Astrocyte (in vitro differentiated cells and primary cell): ENCODE results near the gene MEDAG. TPM values are rescaled to one million over a fixed set of nuclear protein-coding genes. Genes with fewer than 3 reads are reported as not detected.

Source experiments
- DNase-seq: peaks from one replicate; pipeline ENCODE4 v3.0.0-alpha.2; 2010; ENCODE audit warnings: low read depth
- FAIRE-seq: peaks from 2 replicates; lab custom pipeline; 2011; peaks lifted over from hg19 to GRCh38; lab: Jason Lieb, UNC
- H2AFZ ChIP-seq: 2 replicates; pipeline ENCODE4 v1.6.0; 2012; ENCODE audit warnings: low read depth, low read length, inconsistent platforms
- H3K27ac ChIP-seq: 2 replicates; pipeline ENCODE4 v1.5.1; 2011; ENCODE audit warnings: low read depth, low read length, inconsistent platforms
- H3K27me3 ChIP-seq: 2 replicates; pipeline ENCODE4 v1.6.0; 2011; ENCODE audit warnings: low read length, inconsistent platforms; ENCODE audit not compliant: insufficient read depth
- H3K36me3 ChIP-seq: 2 replicates; pipeline ENCODE4 v1.5.1; 2011; ENCODE audit warnings: low read length, inconsistent platforms; ENCODE audit not compliant: insufficient read depth
- H3K4me1 ChIP-seq: 2 replicates; pipeline ENCODE4 v1.5.1; 2011; ENCODE audit warnings: low read length, inconsistent platforms; ENCODE audit not compliant: insufficient read depth
- H3K4me2 ChIP-seq: 2 replicates; pipeline ENCODE4 v1.6.0; 2012; ENCODE audit warnings: low read length, inconsistent platforms
- H3K4me3 ChIP-seq: 2 replicates; pipeline ENCODE4 v1.5.1; 2011; ENCODE audit warnings: low read depth, mild to moderate bottlenecking, low read length, inconsistent platforms; ENCODE audit not compliant: insufficient read depth
- H3K79me2 ChIP-seq: 2 replicates; pipeline ENCODE4 v1.6.0; 2012; ENCODE audit warnings: mild to moderate bottlenecking, low read length, inconsistent platforms; ENCODE audit not compliant: insufficient read depth
- H3K9ac ChIP-seq: 2 replicates; pipeline ENCODE4 v1.6.0; 2012; ENCODE audit warnings: mild to moderate bottlenecking, low read length, inconsistent platforms
- H3K9me3 ChIP-seq: 2 replicates; pipeline ENCODE4 v1.5.1; 2012; ENCODE audit warnings: low read depth, mild to moderate bottlenecking, low read length, inconsistent platforms; ENCODE audit not compliant: insufficient read depth
- H4K20me1 ChIP-seq: 2 replicates; pipeline ENCODE4 v1.6.0; 2012; ENCODE audit warnings: low read length, inconsistent platforms; ENCODE audit not compliant: insufficient read depth
- H3K27ac Mint-ChIP-seq: one replicate; pipeline ENCODE4 v1.8.0; 2021; ENCODE audit warnings: mild to moderate bottlenecking, mixed read lengths; ENCODE audit not compliant: unreplicated experiment
- H3K27me3 Mint-ChIP-seq: one replicate; pipeline ENCODE4 v1.8.0; 2021; ENCODE audit warnings: low read depth, mixed read lengths; ENCODE audit not compliant: unreplicated experiment
- H3K36me3 Mint-ChIP-seq: one replicate; pipeline ENCODE4 v1.8.0; 2021; ENCODE audit warnings: low read depth, mixed read lengths; ENCODE audit not compliant: unreplicated experiment
- H3K4me1 Mint-ChIP-seq: one replicate; pipeline ENCODE4 v1.8.0; 2021; ENCODE audit warnings: low read depth, mixed read lengths; ENCODE audit not compliant: unreplicated experiment
- H3K4me3 Mint-ChIP-seq: one replicate; pipeline ENCODE4 v1.8.0; 2021; ENCODE audit warnings: mild to moderate bottlenecking, moderate library complexity, mixed read lengths; ENCODE audit not compliant: unreplicated experiment
- H3K9me3 Mint-ChIP-seq: one replicate; pipeline ENCODE4 v1.8.0; 2021; ENCODE audit warnings: mild to moderate bottlenecking, mixed read lengths; ENCODE audit not compliant: unreplicated experiment
- EZH2 ChIP-seq: IDR thresholded peaks from 2 replicates; pipeline ENCODE4 v1.6.1; 2012; ENCODE audit warnings: mild to moderate bottlenecking, low read length, inconsistent platforms; ENCODE audit not compliant: insufficient read depth
- total RNA-seq: library from RNA; stranded (reverse); gene quantifications from 2 replicates; pipeline ENCODE4 v1.2.1, GENCODE V29; 2021
- TF ChIP-seq, protein P1 (sequence below): IDR thresholded peaks from 2 replicates; pipeline ENCODE4 v1.5.1; 2011; ENCODE audit warnings: low read depth, mild to moderate bottlenecking, inconsistent platforms, low read length, moderate library complexity; ENCODE audit not compliant: insufficient read depth

Gene MEDAG
- total RNA-seq, 1 donor from 2014 or later, result 1.5 TPM

DNA sequence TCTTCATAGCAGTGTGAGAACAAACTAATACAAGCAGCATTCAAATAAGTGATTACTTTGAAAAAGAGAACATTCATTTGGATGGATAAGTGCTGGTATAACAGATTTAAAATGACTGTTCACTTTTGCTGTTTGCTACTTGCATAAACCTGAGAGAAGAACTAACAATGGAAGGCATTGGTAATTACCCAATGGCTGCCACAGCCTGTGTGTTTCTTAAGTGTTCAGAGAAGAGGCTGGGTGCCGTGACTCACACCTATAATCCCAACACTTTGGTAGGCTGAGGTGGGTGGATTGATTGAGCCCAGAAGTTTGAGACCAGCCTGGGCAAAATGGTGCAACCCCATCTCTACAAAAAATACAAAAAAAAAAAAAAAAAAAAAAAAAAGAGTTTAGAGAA, 21.5 kb downstream of the MEDAG start:
- H3K36me3 ChIP-seq, result no peaks in the 10 kb centered on the region
- no peak for FAIRE-seq
- peaks cover 5% of the 10 kb centered on the region for H3K4me1 ChIP-seq
- H3K9me3 ChIP-seq, result no peaks in the 10 kb centered on the region
- Mint-ChIP-seq H3K27me3 (peaks cover 12% of the 10 kb centered on the region), H3K4me3 (no peak overlapping the region), H3K9me3 (peaks cover 4% of the 10 kb centered on the region), H3K27ac (no peak overlapping the region), H3K4me1 (peaks cover 15% of the 10 kb centered on the region), H3K36me3 (no peaks in the 10 kb centered on the region)
- TF ChIP-seq EZH2, result no peak
- TF ChIP-seq, protein P1, sequence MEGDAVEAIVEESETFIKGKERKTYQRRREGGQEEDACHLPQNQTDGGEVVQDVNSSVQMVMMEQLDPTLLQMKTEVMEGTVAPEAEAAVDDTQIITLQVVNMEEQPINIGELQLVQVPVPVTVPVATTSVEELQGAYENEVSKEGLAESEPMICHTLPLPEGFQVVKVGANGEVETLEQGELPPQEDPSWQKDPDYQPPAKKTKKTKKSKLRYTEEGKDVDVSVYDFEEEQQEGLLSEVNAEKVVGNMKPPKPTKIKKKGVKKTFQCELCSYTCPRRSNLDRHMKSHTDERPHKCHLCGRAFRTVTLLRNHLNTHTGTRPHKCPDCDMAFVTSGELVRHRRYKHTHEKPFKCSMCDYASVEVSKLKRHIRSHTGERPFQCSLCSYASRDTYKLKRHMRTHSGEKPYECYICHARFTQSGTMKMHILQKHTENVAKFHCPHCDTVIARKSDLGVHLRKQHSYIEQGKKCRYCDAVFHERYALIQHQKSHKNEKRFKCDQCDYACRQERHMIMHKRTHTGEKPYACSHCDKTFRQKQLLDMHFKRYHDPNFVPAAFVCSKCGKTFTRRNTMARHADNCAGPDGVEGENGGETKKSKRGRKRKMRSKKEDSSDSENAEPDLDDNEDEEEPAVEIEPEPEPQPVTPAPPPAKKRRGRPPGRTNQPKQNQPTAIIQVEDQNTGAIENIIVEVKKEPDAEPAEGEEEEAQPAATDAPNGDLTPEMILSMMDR, result no peak
- no peak overlapping the region for H3K27ac ChIP-seq
- no peak overlapping the region for H2AFZ ChIP-seq
- no peaks in the 10 kb centered on the region for H3K79me2 ChIP-seq
- DNase-seq, result no peak
- H3K9ac ChIP-seq, result no peak overlapping the region
- no peak overlapping the region for H3K4me2 ChIP-seq
- H3K27me3 ChIP-seq, result peaks cover 5% of the 10 kb centered on the region
- no peaks in the 10 kb centered on the region for H4K20me1 ChIP-seq
- no peak overlapping the region for H3K4me3 ChIP-seq

DNA sequence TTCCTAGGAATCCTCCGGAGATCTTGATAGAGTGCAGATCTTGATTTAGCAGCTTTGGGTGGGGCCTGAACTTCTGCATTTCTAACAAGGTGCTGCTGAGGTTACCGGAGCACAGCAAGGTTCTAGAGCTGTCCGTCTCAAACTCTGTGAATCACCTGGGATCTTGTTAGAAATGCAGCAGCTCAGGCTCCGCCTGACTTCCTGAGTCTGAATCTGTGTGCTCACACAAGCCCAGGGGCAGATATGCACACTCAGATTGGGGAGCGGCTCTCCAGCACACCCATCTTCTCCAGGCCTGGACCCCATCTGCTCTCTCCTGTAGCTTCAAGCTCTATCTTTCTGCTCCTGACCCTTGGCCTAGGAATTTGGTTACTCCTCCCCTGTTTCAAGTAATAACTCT, 22.9 kb downstream of the MEDAG start:
- no peak for FAIRE-seq
- H3K27me3 Mint-ChIP-seq, result peaks cover 24% of the 10 kb centered on the region

More for the DNA sequence above, 22.9 kb downstream of the MEDAG start:
- Histone ChIP-seq H3K9ac (no peak overlapping the region), H3K4me3 (no peak overlapping the region), H2AFZ (no peak overlapping the region), H3K27me3 (peaks cover 5% of the 10 kb centered on the region), H4K20me1 (no peaks in the 10 kb centered on the region), H3K27ac (no peak overlapping the region), H3K9me3 (no peaks in the 10 kb centered on the region), H3K36me3 (no peaks in the 10 kb centered on the region), H3K79me2 (no peaks in the 10 kb centered on the region), H3K4me2 (no peak overlapping the region), H3K4me1 (peaks cover 9% of the 10 kb centered on the region)
- Mint-ChIP-seq H3K36me3 (no peaks in the 10 kb centered on the region), H3K27ac (no peak overlapping the region), H3K4me3 (no peak overlapping the region), H3K4me1 (peaks cover 13% of the 10 kb centered on the region), H3K9me3 (peaks cover 4% of the 10 kb centered on the region)
- TF ChIP-seq, protein P1, result no peak
- TF ChIP-seq EZH2, result no peak
- DNase-seq, result no peak
